Progenitor cell of endocrine pancreas (in vitro differentiated cells): Measurements from ENCODE around the gene LY6G6C. TPM values are rescaled to one million over a fixed set of nuclear protein-coding genes. Genes with fewer than 3 reads are reported as not detected.

Experiments used
- DNase-seq: peaks from one replicate; pipeline ENCODE4 v3.0.0; 2021; ENCODE audit warnings: low spot score; ENCODE audit not compliant: unreplicated experiment
- H3K27ac Mint-ChIP-seq: 2 replicates; pipeline ENCODE4 v1.8.0; 2021; ENCODE audit warnings: mild to moderate bottlenecking, moderate library complexity, mixed read lengths
- H3K27me3 Mint-ChIP-seq: 2 replicates; pipeline ENCODE4 v1.8.0; 2021; ENCODE audit warnings: mixed read lengths
- H3K36me3 Mint-ChIP-seq: 2 replicates; pipeline ENCODE4 v1.8.0; 2022; ENCODE audit warnings: mixed read lengths; ENCODE audit not compliant: insufficient read depth
- H3K4me1 Mint-ChIP-seq: 2 replicates; pipeline ENCODE4 v1.8.0; 2021; ENCODE audit warnings: low read depth, mixed read lengths
- H3K4me3 Mint-ChIP-seq: 2 replicates; pipeline ENCODE4 v1.8.0; 2021; ENCODE audit warnings: low read depth, mild to moderate bottlenecking, moderate library complexity, mixed read lengths
- H3K9me3 Mint-ChIP-seq: 2 replicates; pipeline ENCODE4 v1.8.0; 2021; ENCODE audit warnings: low read depth, mixed read lengths
- total RNA-seq: library from RNA; stranded (reverse); gene quantifications from 2 replicates; pipeline ENCODE4 v1.2.1, GENCODE V29; 2021
- TF ChIP-seq, protein P1 (sequence below): fragments of 200-600 bp; sonication (generic); IDR thresholded peaks from one replicate; pipeline ENCODE4 v1.5.0; 2021; ENCODE audit warnings: antibody characterized with exemption, mild to moderate bottlenecking; ENCODE audit not compliant: unreplicated experiment

LY6G6C gene
- total RNA-seq, 1 donor from 2014 or later, result 0.60 TPM

- H3K9me3 Mint-ChIP-seq, result no peaks in the 10 kb centered on the region
- H3K4me3 Mint-ChIP-seq, result no peak within 1 kb of the TSS
- H3K27me3 Mint-ChIP-seq, result no peaks in the 10 kb centered on the region
- peak within 1 kb of the TSS; percentile 74 for H3K27ac Mint-ChIP-seq
- H3K36me3 Mint-ChIP-seq, result peaks cover 25% of the 10 kb centered on the region
- no peak for DNase-seq
- peaks cover 5% of the 10 kb centered on the region for H3K4me1 Mint-ChIP-seq
- TF ChIP-seq, protein P1, sequence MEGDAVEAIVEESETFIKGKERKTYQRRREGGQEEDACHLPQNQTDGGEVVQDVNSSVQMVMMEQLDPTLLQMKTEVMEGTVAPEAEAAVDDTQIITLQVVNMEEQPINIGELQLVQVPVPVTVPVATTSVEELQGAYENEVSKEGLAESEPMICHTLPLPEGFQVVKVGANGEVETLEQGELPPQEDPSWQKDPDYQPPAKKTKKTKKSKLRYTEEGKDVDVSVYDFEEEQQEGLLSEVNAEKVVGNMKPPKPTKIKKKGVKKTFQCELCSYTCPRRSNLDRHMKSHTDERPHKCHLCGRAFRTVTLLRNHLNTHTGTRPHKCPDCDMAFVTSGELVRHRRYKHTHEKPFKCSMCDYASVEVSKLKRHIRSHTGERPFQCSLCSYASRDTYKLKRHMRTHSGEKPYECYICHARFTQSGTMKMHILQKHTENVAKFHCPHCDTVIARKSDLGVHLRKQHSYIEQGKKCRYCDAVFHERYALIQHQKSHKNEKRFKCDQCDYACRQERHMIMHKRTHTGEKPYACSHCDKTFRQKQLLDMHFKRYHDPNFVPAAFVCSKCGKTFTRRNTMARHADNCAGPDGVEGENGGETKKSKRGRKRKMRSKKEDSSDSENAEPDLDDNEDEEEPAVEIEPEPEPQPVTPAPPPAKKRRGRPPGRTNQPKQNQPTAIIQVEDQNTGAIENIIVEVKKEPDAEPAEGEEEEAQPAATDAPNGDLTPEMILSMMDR, result no peak
These were observed 1.9 kb upstream of the LY6G6C start, which contains the start of gene MPIG6B for GRCh38 chr6:31723245-31723979. MPIG6B (plus strand) TSS chr6:31723373; CDS start chr6:31723384, 11 bp downstream.

DNA sequence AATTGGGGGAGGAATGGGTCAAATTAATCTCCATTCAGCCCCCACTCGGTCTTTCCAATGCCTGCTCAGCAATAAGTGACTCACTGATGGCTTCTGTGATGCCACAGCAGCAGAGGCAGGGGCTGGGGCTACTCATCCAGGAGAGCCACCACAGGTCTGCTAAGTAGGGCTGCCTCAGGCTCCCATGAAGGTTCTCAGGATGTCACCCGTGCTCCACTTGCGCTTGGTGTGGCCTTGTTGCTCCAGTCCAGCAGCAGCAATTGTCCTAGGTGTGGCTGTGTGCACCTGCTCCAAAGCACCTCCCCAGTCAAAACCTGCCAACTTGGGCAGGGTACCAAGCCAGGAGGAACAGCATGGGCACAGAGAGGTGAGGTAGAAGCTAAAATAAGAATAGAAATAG is 627 bp upstream of the LY6G6C start:
- H3K4me3 Mint-ChIP-seq, result no peak overlapping the region
- peaks cover 17% of the 10 kb centered on the region for H3K4me1 Mint-ChIP-seq
- no peaks in the 10 kb centered on the region for H3K27me3 Mint-ChIP-seq

GRCh38 chr6:31720196-31720770 is 1.3 kb downstream of the LY6G6C start:
- Mint-ChIP-seq H3K27ac (no peak overlapping the region), H3K9me3 (no peaks in the 10 kb centered on the region), H3K4me3 (no peak overlapping the region), H3K4me1 (peaks cover 17% of the 10 kb centered on the region), H3K27me3 (no peaks in the 10 kb centered on the region), H3K36me3 (peaks cover 7% of the 10 kb centered on the region)
- TF ChIP-seq, protein P1, result no peak
- DNase-seq, result no peak

More for the DNA sequence above, 627 bp upstream of the LY6G6C start:
- DNase-seq, result no peak
- Mint-ChIP-seq H3K9me3 (no peaks in the 10 kb centered on the region), H3K36me3 (peaks cover 21% of the 10 kb centered on the region), H3K27ac (no peak overlapping the region)
- TF ChIP-seq, protein P1, result no peak

GRCh38 chr6:31719001-31719400 is 2.5 kb downstream of the LY6G6C start:
- TF ChIP-seq, protein P1, result no peak
- Mint-ChIP-seq H3K36me3 (peaks cover under 1% of the 10 kb centered on the region), H3K4me1 (peaks cover 22% of the 10 kb centered on the region), H3K27ac (peak overlapping the region; percentile 65), H3K9me3 (no peaks in the 10 kb centered on the region), H3K27me3 (no peaks in the 10 kb centered on the region), H3K4me3 (no peak overlapping the region)
- DNase-seq, result no peak

GRCh38 chr6:31718265-31718664 is 3.3 kb downstream of the LY6G6C start:
- H3K4me3 Mint-ChIP-seq, result no peak overlapping the region
- peaks cover under 1% of the 10 kb centered on the region for H3K27me3 Mint-ChIP-seq
- peaks cover 26% of the 10 kb centered on the region for H3K4me1 Mint-ChIP-seq
- H3K9me3 Mint-ChIP-seq, result no peaks in the 10 kb centered on the region
- DNase-seq, result no peak
- H3K27ac Mint-ChIP-seq, result peak overlapping the region; percentile 65
- H3K36me3 Mint-ChIP-seq, result no peaks in the 10 kb centered on the region
- TF ChIP-seq, protein P1, result no peak
